NCI-H146 treated with DMSO at 0.1 percent for 48 hours (cell line): ENCODE measurements around the gene SMTNL2.

Source experiments
- DNase-seq: peaks from one replicate; lab custom pipeline; 2025; ENCODE audit not compliant: unreplicated experiment; lab: John Stamatoyannopoulos, UW

SMTNL2 gene

DNA sequence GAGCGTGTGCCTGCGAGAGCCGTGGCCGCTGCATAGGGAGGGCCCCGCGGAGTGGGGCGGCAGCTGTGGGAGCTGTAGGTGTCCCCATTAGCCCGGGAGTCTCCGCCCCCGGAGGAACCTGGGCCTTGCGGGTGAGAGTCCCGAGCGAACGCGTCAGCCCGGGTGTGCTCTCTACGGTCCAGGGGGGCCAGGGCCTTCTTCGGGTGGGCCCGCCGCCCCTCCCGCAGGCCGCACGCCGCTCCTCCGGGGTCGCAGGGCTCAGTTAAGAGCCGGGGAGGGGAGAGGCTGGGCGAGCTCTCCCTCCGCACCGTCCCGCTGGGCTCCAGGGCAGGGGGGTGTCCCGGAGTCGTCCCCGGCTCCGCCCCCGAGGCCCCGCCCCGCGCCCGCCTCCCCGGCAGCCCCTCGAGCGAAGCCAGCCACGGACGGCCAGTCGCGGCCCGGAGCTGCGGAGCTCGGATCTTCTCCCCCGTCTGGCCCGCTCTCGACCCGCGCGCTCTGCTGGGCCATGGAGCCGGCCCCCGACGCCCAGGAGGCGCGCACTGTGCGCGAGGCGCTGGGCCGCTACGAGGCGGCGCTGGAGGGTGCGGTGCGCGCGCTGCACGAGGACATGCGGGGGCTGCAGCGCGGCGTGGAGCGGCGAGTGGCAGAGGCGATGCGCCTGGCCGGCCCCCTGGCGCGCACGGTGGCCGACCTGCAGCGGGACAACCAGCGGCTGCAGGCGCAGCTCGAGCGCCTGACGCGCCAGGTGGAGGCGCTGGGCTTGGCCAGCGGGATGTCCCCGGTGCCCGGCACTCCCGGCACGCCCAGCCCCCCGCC, at the start of gene SMTNL2:
Gene SMTNL2 (plus strand): TSS at position 429 of the 816 bp plus-strand sequence. CDS start 77 bp downstream, at position 506.
- DNase-seq: no peak

DNA sequence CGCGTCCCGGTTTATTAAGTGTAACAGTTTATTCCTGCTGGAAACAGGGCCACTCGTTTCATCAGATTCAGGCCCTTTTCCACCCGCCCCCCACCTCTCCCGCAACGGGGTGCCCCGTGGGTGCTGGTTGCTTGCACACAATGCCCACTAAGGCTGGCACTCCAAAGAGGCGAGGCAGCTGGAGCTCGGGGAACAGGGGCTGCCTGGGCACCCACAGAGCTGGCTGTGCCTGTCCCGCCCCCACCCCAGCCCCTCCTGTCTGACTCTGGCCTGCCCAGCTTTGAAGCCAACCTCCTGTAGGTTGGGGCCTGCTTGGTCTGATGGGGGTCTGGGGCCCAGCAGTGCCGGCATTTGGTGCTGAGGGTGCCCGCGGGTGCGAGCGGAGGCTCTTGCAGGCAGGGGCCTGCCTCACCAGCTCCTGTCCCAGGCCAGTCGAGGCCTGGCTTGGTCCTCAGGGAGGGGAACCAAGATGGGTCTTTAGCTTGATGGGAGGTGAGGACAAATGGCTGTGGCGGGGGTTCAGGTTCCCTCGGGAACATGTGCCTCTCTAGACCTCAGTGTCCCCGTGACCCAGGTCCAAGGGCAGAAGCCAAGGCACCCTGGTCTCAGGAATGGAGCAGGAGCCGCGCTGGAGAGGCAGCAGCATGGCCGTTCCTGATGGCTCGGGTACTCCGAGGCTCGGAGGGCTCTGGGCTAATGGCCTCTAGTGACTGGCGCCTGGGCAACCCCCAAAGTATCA, 49.2 kb upstream of the SMTNL2 start:
- DNase-seq: no peak

DNA sequence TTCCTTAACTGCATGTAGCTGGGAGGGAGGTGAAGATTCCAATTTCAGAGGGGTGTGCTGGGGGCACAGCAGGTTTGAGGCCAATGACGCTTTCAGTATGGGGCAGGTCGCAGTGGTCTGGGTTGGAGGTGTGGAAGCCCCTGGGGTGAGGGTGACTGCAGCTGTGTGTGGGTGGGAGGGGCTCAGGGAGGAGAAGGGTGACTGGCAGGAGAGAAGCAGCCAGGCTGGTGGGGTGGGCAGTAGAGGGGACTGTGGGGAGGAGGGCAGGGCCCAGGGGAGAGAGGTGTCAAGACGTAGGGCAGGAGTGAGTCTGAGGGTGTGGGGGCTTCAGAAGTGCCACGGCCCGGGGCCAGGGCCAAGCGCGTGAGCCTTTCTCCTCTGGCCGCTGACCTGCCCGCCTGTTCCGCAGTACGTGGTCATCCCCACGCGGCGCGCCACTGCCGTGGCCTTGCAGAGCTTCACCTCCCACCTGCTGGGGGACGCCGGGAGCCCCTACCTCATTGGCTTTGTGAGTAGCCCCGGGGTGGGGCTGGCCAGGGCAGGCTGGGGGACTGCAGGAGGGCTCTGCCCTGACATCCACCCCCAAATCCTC, 48.6 kb upstream of the SMTNL2 start:
- no peak for DNase-seq

DNA sequence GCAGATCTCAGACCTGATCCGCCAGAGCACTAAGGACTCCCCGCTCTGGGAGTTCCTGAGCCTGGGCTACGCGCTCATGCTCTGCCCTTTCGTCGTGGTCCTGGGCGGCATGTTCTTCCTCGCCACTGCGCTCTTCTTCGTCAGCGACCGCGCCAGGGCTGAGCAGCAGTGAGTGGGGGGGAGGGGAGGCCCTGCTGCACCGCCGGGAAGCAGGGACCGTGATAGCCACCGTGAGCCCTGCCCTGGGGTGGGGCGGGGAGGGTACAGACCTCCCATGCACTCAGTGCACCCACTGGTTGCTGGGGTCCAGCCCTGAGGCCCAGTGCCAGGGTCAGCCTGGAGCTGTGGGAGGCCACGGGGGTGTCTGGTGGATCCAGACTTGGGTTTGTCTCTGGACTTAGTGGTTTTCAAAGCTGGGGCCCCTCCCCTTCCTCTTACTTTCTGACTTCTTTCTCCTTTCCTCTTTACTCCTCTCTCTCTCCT, 48.0 kb upstream of the SMTNL2 start:
- no peak for DNase-seq

DNA sequence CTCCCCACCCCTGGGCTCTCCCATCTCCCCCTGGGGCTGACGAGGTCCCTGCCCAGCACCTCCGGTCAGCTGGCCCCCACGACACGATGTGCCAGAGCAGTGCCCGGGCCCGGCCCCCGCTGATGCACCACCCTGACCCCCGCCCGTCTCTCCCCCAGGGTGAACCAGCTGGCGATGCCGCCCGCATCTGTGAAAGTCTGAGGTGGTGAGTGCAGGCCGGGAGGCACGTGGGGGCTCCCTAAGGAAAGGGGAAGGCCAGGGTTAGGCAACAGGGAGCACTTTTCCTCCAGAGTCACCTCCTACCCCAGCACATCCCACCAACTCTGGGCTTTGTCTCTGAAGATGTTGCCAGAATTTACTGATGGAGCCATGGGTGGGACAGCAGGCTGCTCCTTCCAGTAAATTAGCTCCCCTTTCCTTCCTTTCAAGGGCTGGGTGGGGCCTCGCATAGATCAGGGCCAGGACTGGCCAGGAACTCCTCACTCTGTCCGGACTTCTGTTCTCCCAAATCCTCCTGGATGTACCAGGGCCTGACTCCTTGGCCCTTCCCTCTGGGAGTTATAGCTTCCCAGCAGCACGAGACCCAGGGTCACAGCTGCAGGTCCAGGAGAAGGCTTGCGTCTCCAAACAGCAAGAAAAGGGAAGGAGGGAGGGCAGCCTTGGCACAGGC, 47.5 kb upstream of the SMTNL2 start:
- DNase-seq: no peak

DNA sequence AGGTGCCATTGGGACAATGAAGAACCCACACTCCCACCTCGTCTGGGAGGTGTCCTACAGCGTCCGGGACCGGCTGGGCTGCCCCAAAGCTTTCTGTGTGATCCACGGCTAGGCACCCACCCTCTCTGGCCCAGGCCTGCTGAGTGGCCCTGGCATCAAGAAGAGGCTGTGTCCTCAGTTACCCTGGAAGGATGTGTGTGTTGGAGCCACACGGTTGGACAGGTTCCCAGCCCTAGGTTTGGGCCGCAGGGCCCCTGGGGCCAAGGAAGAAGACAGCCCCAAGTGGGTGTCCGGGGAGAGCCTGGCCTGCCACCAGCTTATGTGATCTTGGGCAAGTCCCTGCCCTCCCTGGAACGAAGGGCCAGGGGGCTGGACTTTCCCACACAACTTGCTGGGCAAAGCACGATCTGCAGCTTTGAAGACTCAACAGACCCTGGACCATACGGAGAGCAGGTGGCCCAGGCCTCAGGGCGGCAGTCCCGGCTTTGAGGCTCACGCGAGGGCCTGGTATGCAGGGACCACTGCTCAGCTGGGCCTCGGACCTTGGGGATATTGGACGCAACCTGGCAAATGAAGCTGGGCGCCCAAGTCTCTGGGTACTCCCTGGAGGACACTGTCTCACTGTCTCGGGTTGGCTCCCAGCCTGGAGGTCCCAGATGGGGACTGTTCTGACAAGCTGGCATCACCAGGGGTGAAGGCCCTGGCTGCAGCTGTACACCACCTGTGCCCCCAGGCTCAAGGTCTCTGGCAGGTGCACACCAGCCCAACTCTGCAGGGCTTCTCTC, 46.7 kb upstream of the SMTNL2 start:
- DNase-seq: no peak

DNA sequence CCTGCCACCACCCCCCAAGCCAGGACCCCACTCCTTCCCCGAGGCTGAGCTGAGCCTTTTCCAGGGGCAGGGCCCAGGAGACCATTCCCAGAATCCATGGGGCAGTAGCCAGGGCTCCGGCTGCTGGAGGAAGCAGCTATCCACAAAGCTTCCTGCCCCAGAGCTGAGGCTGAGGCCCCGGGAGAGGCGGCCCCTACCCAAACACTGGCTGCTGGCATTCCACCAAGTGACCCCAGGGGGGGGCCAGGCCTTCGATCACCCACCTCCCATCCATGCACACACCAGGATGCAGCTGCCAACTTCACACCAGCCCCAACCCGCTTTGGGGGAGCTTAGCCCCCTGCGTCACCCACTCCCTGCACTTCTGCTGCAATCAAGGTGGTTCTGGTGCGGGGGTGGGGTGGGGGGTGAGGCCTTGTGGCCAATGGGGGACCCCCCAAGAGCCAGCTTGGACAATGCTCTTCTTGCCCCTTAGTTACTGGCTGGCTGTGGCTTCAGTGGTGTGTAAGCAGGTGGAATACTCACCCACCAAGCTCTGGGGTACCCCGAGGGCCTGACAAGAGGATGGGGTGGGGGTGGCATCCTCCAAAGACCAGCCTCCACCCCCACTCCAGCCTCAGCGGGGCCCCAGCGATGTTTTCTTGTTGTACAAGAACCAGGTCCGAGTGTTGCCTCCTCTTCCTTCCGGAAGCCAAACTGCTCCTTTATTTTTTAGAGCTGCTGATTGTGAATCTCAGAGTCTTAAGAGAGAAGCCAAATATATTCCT, 45.9 kb upstream of the SMTNL2 start:
- no peak for DNase-seq

DNA sequence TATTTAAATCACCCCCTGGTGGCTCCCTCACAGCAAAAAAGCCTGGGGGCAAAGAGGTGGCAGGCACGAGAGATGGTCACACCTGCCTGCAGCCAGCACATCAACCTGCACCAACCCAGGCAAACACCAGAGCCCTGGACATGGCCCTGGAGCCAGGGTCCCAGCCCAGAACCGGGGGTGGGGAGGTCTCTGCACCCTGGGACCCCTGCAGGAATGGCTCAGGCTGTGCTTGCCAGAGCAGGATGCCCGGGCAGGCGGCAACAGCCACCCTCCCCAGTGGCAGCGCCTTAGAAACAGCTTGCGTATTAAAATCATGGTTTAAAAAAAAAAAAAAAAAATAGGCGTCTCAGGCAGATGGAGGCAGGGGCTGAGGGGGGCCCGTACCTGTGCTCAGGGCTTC, 45.3 kb upstream of the SMTNL2 start:
- no peak for DNase-seq

DNA sequence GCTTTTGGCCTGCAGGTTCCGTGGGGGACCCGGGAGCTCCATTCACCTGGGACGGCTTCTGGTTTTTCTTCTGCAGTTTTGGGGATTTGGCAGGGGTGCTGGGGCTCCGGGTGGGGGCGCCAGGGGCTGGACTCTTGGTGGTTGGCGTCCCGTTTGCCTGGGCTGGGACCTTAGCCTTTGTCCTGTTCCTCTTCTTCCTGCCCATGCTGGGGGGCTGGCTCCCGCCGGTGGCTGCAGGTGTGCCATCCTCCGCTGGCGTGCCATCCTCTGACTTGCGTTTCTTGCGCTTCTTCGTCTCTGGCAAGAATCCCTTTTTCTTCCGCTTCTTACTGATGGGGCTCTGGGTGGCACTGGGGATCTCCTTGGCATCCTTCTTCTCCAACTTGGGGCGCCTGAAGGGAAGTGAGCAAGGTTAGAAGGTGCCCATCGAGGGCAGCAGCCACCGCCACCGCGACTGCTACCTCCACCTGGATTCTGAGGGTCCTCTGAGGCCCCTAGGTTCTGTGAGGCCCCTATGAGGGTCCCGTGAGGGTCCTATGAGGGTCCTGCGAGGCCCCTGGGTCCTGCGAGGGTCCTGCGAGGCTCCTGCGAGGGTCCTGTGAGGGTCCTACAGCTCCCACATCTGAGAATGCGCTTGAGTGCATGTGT, 44.6 kb upstream of the SMTNL2 start:
- DNase-seq: no peak

DNA sequence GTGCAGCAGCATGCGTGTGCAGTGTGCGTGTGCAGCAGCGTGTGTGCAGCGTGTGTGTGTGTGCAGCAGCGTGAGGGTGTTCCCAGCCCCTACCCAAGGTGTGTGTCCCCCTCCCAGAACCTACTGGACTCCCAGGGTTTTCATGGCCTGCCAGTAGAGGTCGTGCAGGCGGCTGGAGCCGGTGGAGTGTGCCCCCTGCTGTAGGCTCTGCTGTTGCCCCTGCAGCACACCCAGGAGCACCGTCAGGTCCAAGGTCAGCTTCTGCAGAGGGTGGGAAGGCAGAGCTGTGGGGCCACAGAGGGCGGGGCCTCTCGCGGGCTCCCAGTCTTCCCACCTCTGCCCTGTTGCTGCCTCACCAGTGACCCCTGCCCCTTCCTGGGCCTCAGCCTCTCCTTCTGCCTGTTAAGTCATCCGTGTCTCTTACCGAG, 44.1 kb upstream of the SMTNL2 start:
- no peak for DNase-seq

DNA sequence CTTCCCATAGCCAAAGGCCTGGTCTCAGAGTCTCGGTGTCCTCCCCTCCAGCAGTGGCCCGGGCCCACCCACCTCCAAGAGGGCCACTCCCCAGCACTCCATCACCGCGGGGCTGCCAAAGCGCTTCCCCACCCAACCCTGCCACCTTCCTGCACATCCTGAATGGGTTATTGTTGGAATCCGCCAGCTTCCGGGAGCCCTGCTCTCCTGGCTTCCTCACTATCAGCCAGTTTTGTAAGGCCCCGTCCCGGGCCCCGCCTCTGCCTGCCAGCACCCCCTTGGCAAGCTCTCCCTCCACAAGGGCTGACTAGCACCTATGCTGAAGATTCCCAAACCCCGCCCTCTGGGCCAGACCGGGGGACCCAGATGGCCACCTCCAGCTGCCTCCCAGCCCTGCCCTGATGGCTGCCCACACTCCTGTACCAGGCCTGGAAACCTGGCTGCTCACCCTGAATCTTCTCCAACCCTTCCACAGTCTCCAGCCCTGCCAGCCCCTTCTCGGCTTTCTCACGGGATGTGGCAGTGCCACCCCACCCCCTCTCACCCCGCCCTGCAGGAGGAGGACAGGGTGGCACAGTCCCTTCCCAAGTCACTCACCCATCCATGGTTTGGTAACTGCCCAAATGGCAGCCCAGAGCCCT, 43.5 kb upstream of the SMTNL2 start:
- no peak for DNase-seq

DNA sequence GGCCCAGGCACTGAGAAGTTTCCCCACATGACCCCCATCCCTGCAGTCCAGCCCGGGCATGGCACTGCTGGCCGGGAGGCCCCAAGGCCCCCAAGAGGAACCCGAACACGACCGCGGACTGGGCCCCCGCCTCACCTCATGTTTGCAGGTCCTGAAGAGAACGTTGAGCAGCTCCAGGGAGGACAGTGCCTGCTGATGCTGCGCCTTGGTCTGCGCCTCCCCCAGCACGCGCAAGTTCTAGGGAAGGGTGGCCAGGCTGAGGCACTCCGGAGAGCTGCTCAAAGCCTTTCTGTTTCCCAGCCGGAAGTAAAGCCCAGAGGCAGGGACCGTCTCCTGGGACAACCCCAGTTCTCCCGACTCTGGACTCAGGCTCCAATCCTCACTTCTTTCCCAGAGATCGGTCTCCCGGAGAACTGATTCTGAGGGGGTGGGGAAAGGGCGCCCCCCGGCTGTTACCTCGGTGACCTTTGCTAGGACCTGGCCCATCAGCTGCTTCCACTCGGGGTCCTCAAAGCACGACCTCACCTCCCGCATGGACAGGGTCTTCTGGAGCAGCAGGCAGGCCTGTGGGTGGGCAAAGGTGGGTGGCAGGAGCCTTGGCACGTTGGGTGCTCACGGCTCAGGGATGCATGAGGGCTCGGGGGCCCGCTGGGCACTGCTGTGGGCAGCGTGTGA, 42.9 kb upstream of the SMTNL2 start:
- DNase-seq: no peak

DNA sequence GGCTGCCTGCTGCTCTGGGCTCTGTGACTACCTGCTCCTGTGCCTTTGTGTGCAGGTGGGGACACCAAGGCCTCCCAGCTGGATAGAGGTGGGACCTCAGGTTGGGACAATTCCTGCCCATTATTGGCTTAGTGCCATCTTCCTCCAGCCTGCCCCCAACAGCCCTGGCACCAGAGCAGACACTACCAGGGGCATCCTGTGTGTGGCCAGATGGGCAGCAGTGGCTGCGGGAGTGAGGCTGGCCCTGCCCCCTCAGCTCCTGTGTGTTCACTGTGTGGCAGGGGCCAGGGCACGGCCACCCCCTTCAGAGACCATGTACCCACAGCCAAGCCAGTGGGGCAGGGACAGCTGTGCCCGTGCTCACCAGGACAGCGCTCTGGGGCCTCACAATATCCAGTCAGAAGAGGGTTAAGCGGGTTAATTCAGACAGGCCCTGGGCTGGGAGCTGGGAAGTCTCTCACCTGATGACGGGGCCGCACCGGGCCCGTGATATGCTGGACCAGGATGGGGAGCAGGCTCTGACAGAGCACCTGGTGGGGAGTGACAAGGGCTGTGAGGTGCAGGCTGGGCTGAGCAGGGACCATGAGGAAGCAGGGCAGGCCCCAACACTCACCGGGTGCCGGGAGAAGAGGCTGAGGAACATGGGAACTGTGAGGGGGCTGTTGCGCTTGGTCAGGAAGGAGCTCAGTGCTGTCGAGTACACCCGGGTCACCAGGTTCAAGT, 42.2 kb upstream of the SMTNL2 start:
- DNase-seq: no peak

DNA sequence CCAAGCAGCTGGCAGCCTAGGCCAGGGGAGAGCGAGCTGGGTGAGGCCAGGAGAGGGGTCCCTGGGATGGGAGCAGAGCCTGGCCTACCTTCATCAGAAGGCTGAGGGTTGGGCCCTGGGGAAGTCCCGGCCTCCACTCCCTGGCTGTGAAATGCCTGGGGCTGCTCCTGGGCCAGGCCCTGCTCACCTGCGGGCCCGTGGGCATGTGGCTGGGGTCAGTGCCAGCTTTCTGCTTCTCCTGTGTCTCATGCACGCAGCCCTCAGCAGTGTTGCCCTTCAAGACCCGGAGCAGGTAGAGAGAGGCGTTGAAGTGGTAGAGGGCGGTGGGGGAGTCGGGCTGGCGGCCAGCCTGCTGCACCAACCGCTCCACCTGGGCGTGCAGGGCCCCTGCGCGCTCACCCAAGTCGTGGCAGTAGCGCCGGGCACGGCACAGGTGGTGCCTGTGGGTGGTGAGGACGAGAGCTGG, 41.6 kb upstream of the SMTNL2 start:
- DNase-seq: no peak

DNA sequence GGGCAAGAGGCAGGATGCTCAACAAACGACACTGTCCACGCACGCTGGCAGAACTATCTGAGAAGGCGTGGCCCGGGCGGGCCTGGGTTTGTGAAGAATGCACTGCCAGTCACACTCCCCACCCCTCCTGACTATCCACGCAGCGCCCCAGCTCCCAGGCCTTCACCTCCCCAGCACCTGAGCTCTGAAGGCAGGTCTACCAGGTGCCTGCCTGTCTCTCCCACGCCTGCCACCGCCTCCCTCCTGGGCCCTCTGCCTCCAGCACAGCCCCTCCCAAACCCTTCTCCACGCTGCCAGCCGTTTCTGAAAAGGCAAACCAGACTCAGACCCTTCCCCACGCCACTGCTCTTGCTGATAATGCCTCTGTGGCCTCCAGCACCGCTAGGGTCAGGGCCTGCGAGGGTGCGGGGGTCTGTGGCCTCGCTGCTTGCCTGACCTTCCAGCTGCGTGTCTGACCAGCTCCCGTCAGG, 40.7 kb upstream of the SMTNL2 start:
- no peak for DNase-seq

DNA sequence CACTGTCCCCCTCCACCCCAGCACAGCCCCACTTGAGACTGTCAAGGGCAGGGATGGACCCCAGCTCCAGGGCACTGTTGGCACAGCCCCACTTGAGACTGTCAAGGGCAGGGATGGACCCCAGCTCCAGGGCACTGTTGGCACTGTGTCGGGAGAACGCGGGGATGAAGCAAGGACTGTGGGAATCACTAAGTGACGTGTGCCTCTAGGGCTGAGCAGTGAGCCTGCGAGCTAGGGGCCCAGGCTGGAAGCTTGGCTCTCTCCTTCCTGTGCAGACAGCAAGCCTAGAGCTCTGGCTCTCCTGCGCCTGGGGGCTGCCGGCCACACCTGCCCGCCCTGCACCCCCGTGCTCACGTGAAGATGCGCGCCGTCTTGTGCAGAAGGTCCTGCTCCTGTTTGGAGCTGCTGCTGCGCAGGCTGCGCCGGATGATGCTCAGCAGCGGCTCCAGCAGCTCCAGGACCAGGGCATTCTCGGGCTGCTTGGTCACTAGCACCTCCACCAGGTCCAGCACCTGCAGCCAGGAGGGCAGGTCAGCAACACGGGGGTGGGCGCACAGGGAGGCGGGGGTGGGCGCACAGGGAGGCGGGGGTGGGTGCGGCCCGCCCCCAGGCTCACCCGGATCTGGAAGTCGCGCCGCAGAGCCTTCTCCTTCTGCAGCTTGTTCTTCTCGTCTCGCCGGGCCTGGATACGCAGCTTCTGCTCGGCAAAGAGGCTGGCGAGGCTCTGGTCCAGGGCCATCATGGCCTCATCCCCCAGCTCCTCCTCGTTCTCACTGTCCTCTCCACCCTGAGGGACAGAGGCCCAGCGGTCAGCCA, 40.0 kb upstream of the SMTNL2 start:
- no peak for DNase-seq

DNA sequence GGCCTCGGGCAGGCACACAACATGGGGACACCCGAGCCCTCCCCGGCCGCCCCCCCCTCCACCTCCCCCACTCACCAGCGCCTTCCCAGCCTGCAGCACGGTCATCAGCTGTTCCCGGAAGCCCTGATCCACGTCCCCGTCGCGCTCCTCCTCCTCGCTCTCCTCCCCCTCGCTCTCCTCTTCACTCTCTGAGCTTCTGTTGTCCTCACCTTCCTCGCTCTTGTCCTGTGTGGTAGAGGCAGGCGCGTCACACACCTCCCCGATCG, 39.4 kb upstream of the SMTNL2 start:
- DNase-seq: no peak
